Naive thymus-derived CD4-positive, alpha-beta T cell (primary cell): Measurements from ENCODE around the gene CNKSR2. TPM values are rescaled to one million over a fixed set of nuclear protein-coding genes. Genes with fewer than 3 reads are reported as not detected.

ENCODE experiments used
- ATAC-seq: fragments of 150-1000 bp; cut with Tn5 transposase; 2 replicates; pipeline ENCODE4 v1.10.0; 2021; ENCODE audit warnings: mild to moderate bottlenecking, moderate library complexity
- CTCF ChIA-PET: fragments of 350-600 bp; sonication (Branson Sonifier 250); formaldehyde crosslinking; loops from one replicate; lab custom pipeline; 2021; ENCODE audit warnings: antibody characterized with exemption; lab: Charles Lee
- POLR2A ChIA-PET: fragments of 350-600 bp; sonication (Branson Sonifier 250); formaldehyde crosslinking; loops from one replicate; lab custom pipeline; 2021; ENCODE audit warnings: antibody characterized with exemption, inconsistent platforms; lab: Charles Lee
- DNase-seq, 9 donors: peaks; one replicate each; pipeline versions ENCODE4 v3.0.0 to v3.0.0-alpha.2; 2020 to 2022; ENCODE audit warnings: mixed read lengths in 1 of 9
- H3K27ac ChIP-seq: one replicate; pipeline ENCODE4 v1.7.0; 2013; ENCODE audit warnings: mild to moderate bottlenecking, low read depth, low read length, moderate library complexity
- H3K27me3 ChIP-seq, 2 donors: one replicate each; pipeline ENCODE4 v1.7.0; 2013; ENCODE audit warnings: low read length in 2 of 2, mild to moderate bottlenecking in 2 of 2, moderate library complexity in 2 of 2; ENCODE audit not compliant: control insufficient read depth in 2 of 2, insufficient read depth in 2 of 2
- H3K36me3 ChIP-seq, 3 experiments: 1 replicate in 2 of 3; 2 replicates in 1 of 3; pipeline ENCODE4 v1.7.0; 2013; ENCODE audit warnings: low read length in 3 of 3, mild to moderate bottlenecking in 3 of 3, moderate library complexity in 1 of 3; ENCODE audit not compliant: insufficient read depth in 3 of 3, control insufficient read depth in 2 of 3
- H3K4me1 ChIP-seq, 2 donors: one replicate each; pipeline ENCODE4 v1.7.0; 2013; ENCODE audit warnings: low read length in 2 of 2, mild to moderate bottlenecking in 2 of 2, moderate library complexity in 1 of 2; ENCODE audit not compliant: control insufficient read depth in 2 of 2, insufficient read depth in 2 of 2
- H3K4me3 ChIP-seq: 2 replicates; pipeline ENCODE4 v1.7.0; 2013; ENCODE audit warnings: mild to moderate bottlenecking, low read length
- H3K9me3 ChIP-seq, 3 experiments: 1 replicate in 2 of 3; 2 replicates in 1 of 3; pipeline ENCODE4 v1.7.0; 2013; ENCODE audit warnings: low read length in 3 of 3; ENCODE audit not compliant: control insufficient read depth in 2 of 3
- H3K27ac Mint-ChIP-seq, 9 donors: one replicate each; pipeline ENCODE4 v1.8.0; 2020 to 2022; ENCODE audit warnings: mixed read lengths in 9 of 9, mild to moderate bottlenecking in 8 of 9, moderate library complexity in 5 of 9, inconsistent platforms in 2 of 9
- H3K27me3 Mint-ChIP-seq, 5 donors: one replicate each; pipeline ENCODE4 v1.8.0; 2021 to 2022; ENCODE audit warnings: mixed read lengths in 5 of 5, mild to moderate bottlenecking in 1 of 5
- H3K36me3 Mint-ChIP-seq, 5 donors: one replicate each; pipeline ENCODE4 v1.8.0; 2020 to 2022; ENCODE audit warnings: mixed read lengths in 5 of 5, mild to moderate bottlenecking in 3 of 5, inconsistent platforms in 1 of 5
- H3K4me1 Mint-ChIP-seq, 7 donors: one replicate each; pipeline ENCODE4 v1.8.0; 2020 to 2022; ENCODE audit warnings: mixed read lengths in 7 of 7, mild to moderate bottlenecking in 3 of 7, inconsistent platforms in 1 of 7
- H3K4me3 Mint-ChIP-seq, 10 donors: one replicate each; pipeline ENCODE4 v1.8.0; 2020 to 2022; ENCODE audit warnings: mild to moderate bottlenecking in 10 of 10, mixed read lengths in 10 of 10, moderate library complexity in 6 of 10, inconsistent platforms in 2 of 10
- H3K9me3 Mint-ChIP-seq, 11 donors: one replicate each; pipeline ENCODE4 v1.8.0; 2020 to 2022; ENCODE audit warnings: mixed read lengths in 11 of 11, mild to moderate bottlenecking in 4 of 11, inconsistent platforms in 1 of 11, moderate library complexity in 1 of 11
- intact Hi-C, 2 donors: fragments of 100-400 bp; cut with micrococcal nuclease; formaldehyde crosslinking; loops; one replicate each; pipeline ENCODE4 v1.15.1; 2023
- polyA plus RNA-seq, 2 donors: library from polyadenylated mRNA; unstranded; fragments of 300-500 nt; fragmentation: Illumina TruSeq; gene quantifications; one replicate each; pipeline ENCODE4 v1.2.3, GENCODE V29; 2021
- total RNA-seq, 6 experiments: library from RNA in 5 of 6; stranded (reverse) in 5 of 6; gene quantifications; 1 replicate in 5 of 6; 2 replicates in 1 of 6; pipeline ENCODE4 v1.2.3 and lab custom pipeline; 2021 to 2026

The CNKSR2 gene
- total and polyA plus RNA-seq, 7 experiments from 2014 or later = 6.3 to 25.3 (median 14.3) TPM

DNA sequence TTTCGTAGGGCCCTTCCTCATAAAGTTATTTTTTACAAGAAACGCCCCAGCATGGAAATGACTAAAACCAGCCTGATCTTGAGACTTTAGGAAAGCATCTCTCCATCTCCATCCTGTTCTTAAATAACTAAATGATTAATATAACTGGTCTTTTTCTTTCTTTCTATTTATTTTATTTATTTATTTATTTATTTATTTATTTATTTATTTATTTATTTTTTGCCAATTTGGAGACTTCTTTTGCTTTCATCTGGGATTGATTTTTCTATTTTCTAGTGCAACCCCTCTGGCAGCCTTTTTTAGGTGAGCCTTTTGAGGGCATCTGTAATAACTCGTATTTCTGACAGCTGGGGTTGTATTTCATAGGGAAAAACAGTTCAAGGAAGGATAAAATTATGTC lies 285.1 kb downstream of the CNKSR2 start:
- no peak for DNase-seq
- Mint-ChIP-seq H3K27me3 (peaks cover 0 to 17% (median 8%) of the 10 kb centered on the region in 5 donors), H3K9me3 (no peaks in the 10 kb centered on the region), H3K36me3 (no peaks in the 10 kb centered on the region), H3K4me1 (peaks cover 0 to 27% (median 4%) of the 10 kb centered on the region in 7 donors), H3K4me3 (peak overlapping the region; percentile 50 to 88 (median 76)), H3K27ac (peak overlapping the region in 5 of 9 donors; percentile 24 to 81 (median 59))
- H3K4me1 ChIP-seq = no peaks in the 10 kb centered on the region
- POLR2A ChIA-PET = interaction anchor here (0.6 kb wide), 1 partner anchor 52 kb away, joined by 3 read pairs; no protein-coding TSS in a partner anchor
- CTCF ChIA-PET = no interaction called here
- no peak overlapping the region for H3K27ac ChIP-seq
- no peaks in the 10 kb centered on the region for H3K27me3 ChIP-seq
- intact Hi-C loops = no loop called here
- ATAC-seq = no peak
- H3K36me3 ChIP-seq = no peaks in the 10 kb centered on the region
- H3K4me3 ChIP-seq = no peak overlapping the region
- no peaks in the 10 kb centered on the region for H3K9me3 ChIP-seq

DNA sequence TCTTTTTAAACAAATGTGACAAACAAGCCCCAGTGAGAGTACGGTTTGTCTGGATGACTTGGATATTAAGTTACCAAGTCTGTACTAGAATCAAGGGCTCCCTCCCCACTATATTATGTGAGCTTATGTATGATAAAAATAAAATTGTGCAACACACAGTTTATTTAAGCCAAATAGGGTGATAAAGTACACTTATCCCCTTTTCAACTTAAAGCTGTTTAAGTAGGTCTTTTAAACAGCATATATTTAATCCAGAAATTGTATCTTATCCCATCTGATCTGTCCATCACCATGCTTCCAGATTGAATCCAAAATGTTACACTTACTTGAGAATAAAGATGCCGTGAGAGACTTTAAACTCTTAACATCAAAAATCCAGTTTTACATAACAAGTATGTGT lies 285.9 kb downstream of the CNKSR2 start:
- peak overlapping the region in 1 of 9 donors; percentile 26 for H3K27ac Mint-ChIP-seq
- H3K27me3 Mint-ChIP-seq = peaks cover 0 to 17% (median 8%) of the 10 kb centered on the region in 5 donors
- DNase-seq (no peak), ATAC-seq (no peak)
- Histone ChIP-seq H3K27me3 (no peaks in the 10 kb centered on the region), H3K9me3 (no peaks in the 10 kb centered on the region), H3K36me3 (no peaks in the 10 kb centered on the region), H3K4me1 (no peaks in the 10 kb centered on the region), H3K27ac (no peak overlapping the region), H3K4me3 (no peak overlapping the region)
- CTCF ChIA-PET = no interaction called here
- no peaks in the 10 kb centered on the region for H3K36me3 Mint-ChIP-seq
- H3K4me3 Mint-ChIP-seq = no peak overlapping the region
- POLR2A ChIA-PET = no interaction called here
- intact Hi-C loops = no loop called here
- H3K9me3 Mint-ChIP-seq = no peaks in the 10 kb centered on the region
- H3K4me1 Mint-ChIP-seq = peaks cover 0 to 18% (median 4%) of the 10 kb centered on the region in 7 donors

DNA sequence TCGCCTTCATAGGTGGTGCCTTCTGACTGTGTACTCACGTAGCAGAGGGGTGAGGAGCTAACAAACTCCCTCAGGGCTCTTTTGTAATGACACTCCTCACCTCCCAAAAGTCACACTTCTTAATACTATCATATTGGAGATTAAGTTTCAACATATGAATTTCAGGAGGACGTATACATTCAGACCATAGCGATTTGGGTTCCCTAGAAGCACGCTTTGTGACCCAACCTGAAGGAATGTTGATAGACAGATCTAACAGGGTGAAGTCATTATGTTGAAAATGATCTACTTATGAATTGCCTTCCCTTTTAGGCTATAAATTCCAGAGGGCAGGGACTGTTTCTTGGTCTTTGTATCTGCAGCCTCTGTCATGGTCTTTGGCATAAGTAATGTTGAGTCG lies 287.1 kb downstream of the CNKSR2 start:
- Histone ChIP-seq H3K36me3 (no peaks in the 10 kb centered on the region), H3K9me3 (no peaks in the 10 kb centered on the region), H3K27ac (no peak overlapping the region), H3K27me3 (no peaks in the 10 kb centered on the region), H3K4me1 (no peaks in the 10 kb centered on the region), H3K4me3 (no peak overlapping the region)
- Mint-ChIP-seq H3K36me3 (no peaks in the 10 kb centered on the region), H3K9me3 (no peaks in the 10 kb centered on the region), H3K4me1 (peaks cover 0 to 11% (median 4%) of the 10 kb centered on the region in 7 donors), H3K4me3 (no peak overlapping the region), H3K27ac (no peak overlapping the region), H3K27me3 (peaks cover 0 to 17% (median 8%) of the 10 kb centered on the region in 5 donors)
- POLR2A ChIA-PET = no interaction called here
- CTCF ChIA-PET = no interaction called here
- intact Hi-C loops = no loop called here
- DNase-seq = no peak
- no peak for ATAC-seq

DNA sequence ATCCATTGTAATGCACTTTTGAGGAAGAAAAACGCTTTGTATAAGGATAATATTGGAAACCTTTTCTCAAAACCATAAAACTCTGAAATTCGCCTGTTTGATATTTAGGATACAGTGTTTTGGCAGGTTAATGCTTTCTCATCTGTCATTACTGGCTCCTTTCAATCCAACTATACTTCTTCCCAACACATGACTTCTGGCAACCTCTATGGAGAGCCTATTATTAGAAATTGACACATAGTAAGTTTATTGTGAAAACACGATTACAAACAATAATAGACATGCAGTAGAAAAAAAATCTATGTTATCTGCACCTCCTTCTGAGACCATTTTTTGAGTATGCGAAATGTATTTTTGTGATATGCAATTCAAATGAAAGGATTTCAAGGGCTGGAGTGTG lies 288.5 kb downstream of the CNKSR2 start:
- ATAC-seq (no peak), DNase-seq (no peak)
- Histone ChIP-seq H3K27me3 (no peaks in the 10 kb centered on the region), H3K36me3 (no peaks in the 10 kb centered on the region), H3K27ac (no peak overlapping the region), H3K4me3 (no peak overlapping the region), H3K4me1 (no peaks in the 10 kb centered on the region), H3K9me3 (no peaks in the 10 kb centered on the region)
- no peaks in the 10 kb centered on the region for H3K36me3 Mint-ChIP-seq
- H3K27ac Mint-ChIP-seq = peak overlapping the region in 1 of 9 donors; percentile 32
- peaks cover 0 to 6% (median 0%) of the 10 kb centered on the region in 7 donors for H3K4me1 Mint-ChIP-seq
- peaks cover 0 to 17% (median 8%) of the 10 kb centered on the region in 5 donors for H3K27me3 Mint-ChIP-seq
- ChIA-PET CTCF (no interaction called here), POLR2A (no interaction called here)
- intact Hi-C loops = no loop called here
- no peak overlapping the region for H3K4me3 Mint-ChIP-seq
- H3K9me3 Mint-ChIP-seq = no peaks in the 10 kb centered on the region

DNA sequence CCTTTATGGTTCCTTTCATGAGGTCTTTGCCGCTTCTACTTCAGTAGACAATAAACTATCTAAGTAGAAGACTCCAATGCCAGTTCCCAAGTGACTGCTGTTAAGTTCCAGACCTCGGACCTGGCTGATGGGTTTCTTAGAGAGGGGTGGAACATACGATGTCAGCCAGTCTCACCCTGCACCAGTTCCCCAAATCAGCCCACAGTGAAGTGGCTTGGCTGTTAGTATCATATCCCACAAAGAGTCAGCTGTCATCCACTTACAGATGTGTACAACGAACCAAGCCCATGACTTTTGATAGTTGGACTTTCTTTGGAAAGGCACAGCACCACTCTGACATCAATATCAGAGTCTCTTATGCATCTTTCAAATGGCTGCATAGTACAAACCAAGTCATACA lies 292.0 kb downstream of the CNKSR2 start:
- Mint-ChIP-seq H3K4me1 (peaks cover 0 to 1% (median 0%) of the 10 kb centered on the region in 7 donors), H3K27ac (no peak overlapping the region), H3K9me3 (no peaks in the 10 kb centered on the region), H3K4me3 (no peak overlapping the region), H3K36me3 (no peaks in the 10 kb centered on the region), H3K27me3 (peaks cover 0 to 6% (median 4%) of the 10 kb centered on the region in 5 donors)
- H3K4me1 ChIP-seq = no peaks in the 10 kb centered on the region
- no peak overlapping the region for H3K27ac ChIP-seq
- no peaks in the 10 kb centered on the region for H3K27me3 ChIP-seq
- intact Hi-C loops = no loop called here
- DNase-seq = no peak
- ChIA-PET CTCF (no interaction called here), POLR2A (no interaction called here)
- H3K4me3 ChIP-seq = no peak overlapping the region
- ATAC-seq = no peak
- no peaks in the 10 kb centered on the region for H3K36me3 ChIP-seq
- no peaks in the 10 kb centered on the region for H3K9me3 ChIP-seq

DNA sequence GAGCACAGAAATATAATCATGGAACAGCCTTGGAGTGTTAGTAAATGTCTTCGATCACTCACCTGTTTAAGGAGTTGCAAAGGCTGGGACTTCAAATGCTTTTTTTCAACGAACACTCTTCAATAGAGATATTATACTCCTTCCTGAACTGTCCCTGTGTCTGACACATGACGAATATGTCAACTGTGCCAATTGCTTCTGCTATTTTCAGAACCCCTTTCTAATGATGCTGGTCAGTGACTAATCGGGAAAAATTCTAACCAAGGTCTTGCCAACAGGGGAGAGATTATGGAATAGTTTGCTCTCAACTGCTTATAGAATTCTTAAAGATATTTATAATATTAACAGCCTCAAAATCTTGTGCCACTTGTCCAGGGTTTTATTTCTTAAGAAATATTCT lies 292.5 kb downstream of the CNKSR2 start:
- no peaks in the 10 kb centered on the region for H3K36me3 ChIP-seq
- H3K9me3 ChIP-seq = no peaks in the 10 kb centered on the region
- DNase-seq (no peak), ATAC-seq (no peak)
- H3K27ac ChIP-seq = no peak overlapping the region
- Mint-ChIP-seq H3K27me3 (peaks cover 0 to 6% (median 4%) of the 10 kb centered on the region in 5 donors), H3K36me3 (no peaks in the 10 kb centered on the region), H3K27ac (no peak overlapping the region), H3K9me3 (no peaks in the 10 kb centered on the region), H3K4me3 (no peak overlapping the region), H3K4me1 (peaks cover 0 to 1% (median 0%) of the 10 kb centered on the region in 7 donors)
- H3K4me3 ChIP-seq = no peak overlapping the region
- intact Hi-C loops = no loop called here
- no peaks in the 10 kb centered on the region for H3K27me3 ChIP-seq
- ChIA-PET POLR2A (no interaction called here), CTCF (no interaction called here)
- no peaks in the 10 kb centered on the region for H3K4me1 ChIP-seq

DNA sequence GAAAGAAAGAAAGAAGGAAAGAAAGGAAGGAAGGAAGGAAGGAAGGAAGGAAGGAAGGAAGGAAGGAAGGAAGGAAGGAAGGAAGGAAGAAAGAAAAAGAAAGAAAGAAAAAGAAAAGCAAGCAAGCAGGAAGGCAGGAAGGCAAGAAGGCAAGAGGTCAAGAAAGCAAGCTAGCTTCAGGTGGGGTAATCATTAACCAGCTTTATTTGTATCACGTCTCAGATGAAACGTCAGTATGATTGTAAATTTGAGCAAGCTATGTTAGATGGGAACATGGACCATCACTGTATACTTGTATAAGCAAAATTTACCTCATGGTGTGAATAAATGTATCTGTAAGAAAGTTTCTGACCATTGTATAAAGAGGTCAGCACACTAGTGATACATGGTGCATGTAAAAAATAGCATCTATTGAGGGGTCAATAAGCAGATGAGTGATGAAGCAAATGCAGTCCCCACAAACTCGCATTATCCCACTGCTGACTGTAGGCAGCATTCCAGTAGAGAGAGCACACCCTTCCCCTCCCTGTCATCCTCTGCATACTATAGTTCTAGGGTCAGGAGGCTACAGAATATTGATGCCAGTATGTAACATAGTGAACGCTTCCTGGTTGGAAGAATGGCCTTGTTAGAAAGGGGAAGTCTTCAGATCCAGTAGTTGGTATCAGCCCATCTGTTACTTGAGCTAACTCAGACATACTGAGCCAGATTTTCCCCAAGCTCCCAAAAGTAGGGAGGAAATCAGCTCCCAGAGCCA lies 300.4 kb downstream of the CNKSR2 start:
- no peak overlapping the region for H3K27ac Mint-ChIP-seq
- Histone ChIP-seq H3K4me3 (no peak overlapping the region), H3K9me3 (no peaks in the 10 kb centered on the region), H3K4me1 (no peaks in the 10 kb centered on the region), H3K27me3 (no peaks in the 10 kb centered on the region), H3K36me3 (no peaks in the 10 kb centered on the region), H3K27ac (no peak overlapping the region)
- H3K9me3 Mint-ChIP-seq = peaks cover 0 to 3% (median 0%) of the 10 kb centered on the region in 11 donors
- POLR2A ChIA-PET = no interaction called here
- ATAC-seq = no peak
- no peak overlapping the region for H3K4me3 Mint-ChIP-seq
- no peak for DNase-seq
- CTCF ChIA-PET = no interaction called here
- peaks cover 0 to 10% (median 4%) of the 10 kb centered on the region in 5 donors for H3K27me3 Mint-ChIP-seq
- H3K36me3 Mint-ChIP-seq = no peaks in the 10 kb centered on the region
- peaks cover 0 to 6% (median 1%) of the 10 kb centered on the region in 7 donors for H3K4me1 Mint-ChIP-seq
- intact Hi-C loops = no loop called here
